ENCODE results near the gene DDX31.

The DDX31 gene

GRCh38 chr9:132548751-132549640 is 120.8 kb downstream of the DDX31 start:
- no peak for DNase-seq (ENCODE audit: low read depth in 2 of 2, low spot score in 1 of 2)

GRCh38 chr9:132547976-132548730 is 121.6 kb downstream of the DDX31 start:
- no peak for DNase-seq (ENCODE audit: low read depth in 2 of 2, low spot score in 1 of 2)

DNA sequence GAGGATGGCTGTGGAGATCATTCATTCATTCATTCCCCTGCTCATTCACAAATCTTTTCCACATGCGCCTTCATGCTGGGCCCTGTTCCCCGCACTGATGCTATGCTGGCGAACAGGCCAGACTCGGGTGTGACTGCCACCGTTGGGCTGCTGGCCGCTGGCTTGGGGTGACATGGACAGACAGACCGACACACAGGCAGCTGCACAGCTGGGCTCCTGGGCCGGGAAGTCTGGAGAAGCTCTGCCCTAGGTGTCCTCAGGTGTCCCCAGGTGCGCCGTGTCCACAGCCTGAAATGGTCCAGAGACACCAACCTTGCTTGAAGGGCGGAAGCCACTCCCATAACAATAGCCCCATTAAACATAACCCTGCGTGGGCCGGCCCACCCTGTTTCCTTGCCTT is 122.3 kb downstream of the DDX31 start:
- no peak for DNase-seq (ENCODE audit: low read depth in 2 of 2, low spot score in 1 of 2)

DNA sequence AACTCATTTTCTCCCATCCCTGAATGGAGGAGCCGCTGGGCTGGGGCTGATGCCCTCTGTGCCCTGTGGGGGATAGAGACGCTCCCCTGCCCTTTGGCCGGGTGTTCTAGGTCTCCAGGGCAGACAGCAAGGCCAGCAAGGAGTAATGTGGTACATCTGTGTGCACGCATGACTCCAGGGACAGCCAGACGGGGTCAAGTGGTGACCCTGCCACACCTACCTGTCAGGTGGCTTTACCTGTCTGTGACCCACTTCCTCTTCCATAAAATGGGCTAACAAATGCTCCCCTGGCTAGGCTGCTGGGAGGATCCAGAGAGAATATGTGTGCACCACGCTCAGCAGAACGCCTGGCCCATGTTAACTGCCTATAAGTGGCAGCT is 122.7 kb downstream of the DDX31 start:
- DNase-seq (ENCODE audit: low read depth in 2 of 2, low spot score in 1 of 2) = no peak

GRCh38 chr9:132546148-132547051 is 123.4 kb downstream of the DDX31 start:
- no peak for DNase-seq (ENCODE audit: low read depth in 2 of 2, low spot score in 1 of 2)

DNA sequence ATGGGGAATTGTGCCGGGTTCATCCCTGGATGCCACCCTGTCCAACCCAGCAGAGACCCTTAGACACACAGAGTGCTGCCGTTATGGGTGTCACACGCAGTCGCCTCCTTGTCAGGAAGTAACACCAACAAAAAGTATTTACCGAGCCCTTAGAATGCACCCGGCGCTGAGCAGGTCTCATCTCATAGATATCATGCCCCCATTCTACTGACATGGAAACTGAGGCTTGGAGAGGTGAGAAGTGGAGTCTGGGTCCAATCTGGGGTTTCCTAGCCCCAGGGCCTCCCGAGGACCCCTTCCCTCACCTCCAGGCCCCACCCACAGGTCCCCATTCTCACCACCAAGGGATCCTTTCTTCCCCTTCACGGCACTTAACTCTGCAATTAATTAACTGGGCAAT is 124.2 kb downstream of the DDX31 start:
- DNase-seq (ENCODE audit: low read depth in 2 of 2, low spot score in 1 of 2) = no peak

DNA sequence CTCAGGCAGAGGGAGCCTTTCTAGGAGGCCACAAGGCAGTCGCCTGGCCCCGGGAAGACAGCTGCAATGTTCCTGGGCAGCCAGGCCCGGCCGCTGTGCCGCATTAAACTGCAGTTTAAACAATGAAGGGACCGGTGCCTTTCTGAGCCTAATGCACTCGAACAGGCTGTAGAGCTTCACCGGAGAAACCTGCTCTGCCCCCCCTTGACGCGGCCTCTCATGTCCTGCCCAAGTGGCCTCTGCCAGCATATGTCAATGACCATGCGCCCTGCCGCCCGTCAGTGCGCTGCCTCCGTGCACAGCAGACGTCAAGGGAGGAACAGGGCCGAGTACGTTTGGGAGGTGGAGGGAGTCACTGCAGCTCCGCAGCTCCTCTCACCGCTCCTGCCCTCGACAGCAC is 125.8 kb downstream of the DDX31 start:
- DNase-seq (ENCODE audit: low read depth in 2 of 2, low spot score in 1 of 2) = no peak

GRCh38 chr9:132543251-132543650 is 126.5 kb downstream of the DDX31 start:
- DNase-seq (ENCODE audit: low read depth in 2 of 2, low spot score in 1 of 2) = no peak
